ENCODE results near the gene MRPS14.
A peak's percentile ranks its signal among the peaks of the same experiment; 100 is the strongest.

Gene MRPS14

GRCh38 chr1:174999936-175000696 is 23.1 kb downstream of the MRPS14 start, which contains the start of gene CACYBP:
CACYBP (plus strand) TSS chr1:174999947; CDS start chr1:175000181, 234 bp downstream.
- TF ChIP-seq CTCF (IDR thresholded peaks at IDR 0.05; ENCODE audit: control extremely low read depth, extremely low read depth, low read depth, missing control alignments), result no peak
- CTCF ChIA-PET, result interaction anchor here (0.9 to 5.9 kb wide), 9 partner anchors 10 to 783 kb away, joined by 3 to 58 read pairs (median 5); no protein-coding TSS in a partner anchor
- POLR2A ChIA-PET, result interaction anchor here (1.0 to 2.5 kb wide), 5 partner anchors 17 to 738 kb away, joined by 3 to 12 read pairs (median 7); partner anchors contain the start of gene MRPS14
- no peak for DNase-seq (ENCODE audit: extremely low spot score)

- POLR2A ChIA-PET, result interaction anchor here (0.6 to 2.5 kb wide), 9 partner anchors 17 to 1132 kb away, joined by 3 to 12 read pairs (median 3); partner anchors contain the start of genes GAS5 and MRPS14
- DNase-seq (ENCODE audit: extremely low spot score), result peak; percentile 96
- CTCF ChIA-PET, result interaction anchor here (0.7 to 5.9 kb wide), 19 partner anchors 9 to 782 kb away, joined by 3 to 58 read pairs (median 5); no protein-coding TSS in a partner anchor
- TF ChIP-seq CTCF (IDR thresholded peaks at IDR 0.05; ENCODE audit: control extremely low read depth, extremely low read depth, low read depth, missing control alignments), result no peak
Measured at GRCh38 chr1:174999216-174999935, 23.8 kb downstream of the MRPS14 start.

- peak; percentile 56 for DNase-seq (ENCODE audit: extremely low spot score)
- POLR2A ChIA-PET, result interaction anchor here (0.6 to 2.5 kb wide), 6 partner anchors 18 to 736 kb away, joined by 3 to 12 read pairs (median 5); partner anchors contain the start of gene MRPS14
Measured at GRCh38 chr1:174998569-174999215, 24.5 kb downstream of the MRPS14 start.

GRCh38 chr1:174997041-174997440 is 26.2 kb downstream of the MRPS14 start:
- ChIA-PET CTCF (interaction anchor here (0.8 to 5.9 kb wide), 8 partner anchors 12 to 734 kb away, joined by 3 to 58 read pairs (median 3); no protein-coding TSS in a partner anchor), POLR2A (no interaction called here)
- TF ChIP-seq CTCF (IDR thresholded peaks at IDR 0.05; ENCODE audit: control extremely low read depth, extremely low read depth, low read depth, missing control alignments), result no peak
- no peak for DNase-seq (ENCODE audit: extremely low spot score)

More at GRCh38 chr1:174998569-174999215, 24.5 kb downstream of the MRPS14 start:
- CTCF ChIA-PET, result interaction anchor here (0.7 to 5.9 kb wide), 19 partner anchors 9 to 749 kb away, joined by 3 to 58 read pairs (median 3); no protein-coding TSS in a partner anchor
- TF ChIP-seq CTCF (IDR thresholded peaks at IDR 0.05; ENCODE audit: control extremely low read depth, extremely low read depth, low read depth, missing control alignments), result peak; percentile 65

GRCh38 chr1:174996476-174996875 is 26.7 kb downstream of the MRPS14 start:
- no peak for TF ChIP-seq CTCF (IDR thresholded peaks at IDR 0.05; ENCODE audit: control extremely low read depth, extremely low read depth, low read depth, missing control alignments)
- POLR2A ChIA-PET, result interaction anchor here (0.6 kb wide), 2 partner anchors 18 to 60 kb away, joined by 5 read pairs; no protein-coding TSS in a partner anchor
- no peak for DNase-seq (ENCODE audit: extremely low spot score)
- CTCF ChIA-PET, result interaction anchor here (1.1 to 5.9 kb wide), 5 partner anchors 12 to 1127 kb away, joined by 3 to 58 read pairs (median 3); no protein-coding TSS in a partner anchor
